ENCODE results near the gene GCNT4.
A peak's percentile ranks its signal among the peaks of the same experiment; 100 is the strongest.

GCNT4 gene

GRCh38 chr5:75051217-75051751 is 1.1 kb downstream of the GCNT4 start:
- DNase-seq (ENCODE audit: low read depth, low spot score), result no peak
- TF ChIP-seq CTCF (IDR thresholded peaks at IDR 0.05; ENCODE audit: low read depth, low read length), result no peak
- no peak overlapping the region for H3K4me3 ChIP-seq (ENCODE audit: low read depth, low read length)
- in situ Hi-C loops (cut with HindIII; ENCODE audit: low sequenced_read_pairs), result no loop called here

- no peak for DNase-seq (ENCODE audit: low read depth, low spot score)
- H3K4me3 ChIP-seq (ENCODE audit: low read depth, low read length), result no peak overlapping the region
Observed at GRCh38 chr5:75050415-75050814, 1.9 kb downstream of the GCNT4 start.

GRCh38 chr5:75049456-75050351 is 2.7 kb downstream of the GCNT4 start:
- no peak overlapping the region for H3K4me3 ChIP-seq (ENCODE audit: low read depth, low read length)
- in situ Hi-C loops (cut with HindIII; ENCODE audit: low sequenced_read_pairs), result no loop called here
- TF ChIP-seq CTCF (IDR thresholded peaks at IDR 0.05; ENCODE audit: low read depth, low read length), result peak; percentile 82
- DNase-seq (ENCODE audit: low read depth, low spot score), result peak; percentile 42

More at GRCh38 chr5:75050415-75050814, 1.9 kb downstream of the GCNT4 start:
- in situ Hi-C loops (cut with HindIII; ENCODE audit: low sequenced_read_pairs), result no loop called here
- peak; percentile 38 for TF ChIP-seq CTCF (IDR thresholded peaks at IDR 0.05; ENCODE audit: low read depth, low read length)

- H3K4me3 ChIP-seq (ENCODE audit: low read depth, low read length), result no peak overlapping the region
- peak; percentile 39 for DNase-seq (ENCODE audit: low read depth, low spot score)
- in situ Hi-C loops (cut with HindIII; ENCODE audit: low sequenced_read_pairs), result no loop called here
Observed at GRCh38 chr5:75048457-75048953, 3.9 kb downstream of the GCNT4 start.

GRCh38 chr5:75047356-75047755 is 5.0 kb downstream of the GCNT4 start:
- no peak for TF ChIP-seq CTCF (IDR thresholded peaks at IDR 0.05; ENCODE audit: low read depth, low read length)

More at GRCh38 chr5:75048457-75048953, 3.9 kb downstream of the GCNT4 start:
- no peak for TF ChIP-seq CTCF (IDR thresholded peaks at IDR 0.05; ENCODE audit: low read depth, low read length)

GRCh38 chr5:75046366-75047142 is 5.8 kb downstream of the GCNT4 start:
- no peak overlapping the region for H3K4me3 ChIP-seq (ENCODE audit: low read depth, low read length)
- no peak for DNase-seq (ENCODE audit: low read depth, low spot score)
- in situ Hi-C loops (cut with HindIII; ENCODE audit: low sequenced_read_pairs), result no loop called here
- no peak for TF ChIP-seq CTCF (IDR thresholded peaks at IDR 0.05; ENCODE audit: low read depth, low read length)

More at GRCh38 chr5:75047356-75047755, 5.0 kb downstream of the GCNT4 start:
- DNase-seq (ENCODE audit: low read depth, low spot score), result no peak
- H3K4me3 ChIP-seq (ENCODE audit: low read depth, low read length), result no peak overlapping the region
- in situ Hi-C loops (cut with HindIII; ENCODE audit: low sequenced_read_pairs), result no loop called here

All from astrocyte of the spinal cord (primary cell).